ENCODE results near the gene DTX1. TPM values are rescaled to one million over a fixed set of nuclear protein-coding genes. Genes with fewer than 3 reads are reported as not detected.

Gene DTX1
- total and polyA plus RNA-seq, 2 of the 8 experiments (the other 6 are each of a cell fraction or from before 2014, with no cell fraction given), result 4.7 to 6.9 TPM

- CTCF ChIA-PET (ENCODE audit: partially characterized antibody), result interaction anchor here (0.6 to 12.0 kb wide), 12 partner anchors 10 to 89 kb away, joined by 3 to 96 read pairs (median 4); partner anchors contain the start of gene RASAL1
- no peak overlapping the region for H3K27ac ChIP-seq (ENCODE audit: low read depth, low read length)
- DNase-seq (ENCODE audit: low read depth in 1 of 2, low spot score in 2 of 2), result no peak
- no peak for TF ChIP-seq TAF1 (IDR thresholded peaks at IDR 0.05; ENCODE audit: low read depth, low read length)
- TF ChIP-seq POLR2AphosphoS5 (IDR thresholded peaks at IDR 0.05; ENCODE audit: low read depth, low read length), result no peak
- no peak for TF ChIP-seq PHF8 (conservative IDR thresholded peaks at IDR 0.05; ENCODE audit: low read depth, low read length)
- TF ChIP-seq YY1 (IDR thresholded peaks at IDR 0.05; ENCODE audit: low read depth, low read length), result no peak
- TF ChIP-seq SIRT6 (IDR thresholded peaks at IDR 0.05; ENCODE audit: low read length), result no peak
- no peak for TF ChIP-seq RBBP5 (IDR thresholded peaks at IDR 0.05; ENCODE audit: borderline replicate concordance, low read depth, low read length)
Observed at GRCh38 chr12:113063396-113064350, 7.1 kb downstream of the DTX1 start.

More at GRCh38 chr12:113063396-113064350, 7.1 kb downstream of the DTX1 start:
- WGBS, 2 experiments (ENCODE audit: extremely low coverage in 1 of 2, insufficient coverage in 1 of 2, insufficient read length in 1 of 2, insufficient replicate concordance in 2 of 2, low coverage in 1 of 2, low lambda C conversion rate in 2 of 2, missing lambda C conversion rate in 1 of 2), result 87% methylated on average over 7 of the region's 9 CpGs; no CpG with 5 or more reads in 1 of the 2 experiments
- no peaks in the 10 kb centered on the region for H3K79me1 ChIP-seq (ENCODE audit: low read depth, low read length)
- H3K4me1 ChIP-seq (replicated peaks in 1 of 4; ENCODE audit: control insufficient read depth in 3 of 4, insufficient read depth in 4 of 4, low read length in 3 of 4), result peaks cover 0 to 23% (median 13%) of the 10 kb centered on the region in 4 experiments; a peak in 6 of 7 replicates
- H4K8ac ChIP-seq (ENCODE audit: extremely low read depth, insufficient read depth, low read length), result no peak overlapping the region
- H3K23me2 ChIP-seq (ENCODE audit: low read depth, low read length), result peaks cover 8% of the 10 kb centered on the region; the same call in 1 of the 2 replicates
- no peak overlapping the region for H2BK20ac ChIP-seq (ENCODE audit: low read length)
- no peak overlapping the region for H3K9ac ChIP-seq (replicated peaks in 1 of 4; ENCODE audit: extremely low read depth in 1 of 4, low read depth in 3 of 4, low read length in 3 of 4)
- H3K14ac ChIP-seq (ENCODE audit: insufficient read length), result no peak overlapping the region
- POLR2A ChIA-PET (ENCODE audit: partially characterized antibody), result interaction anchor here (1.2 kb wide), 1 partner anchor 21 kb away, joined by 3 read pairs; no protein-coding TSS in a partner anchor
- no peak overlapping the region for H3K23ac ChIP-seq (ENCODE audit: insufficient read length)
- H2BK12ac ChIP-seq (ENCODE audit: low read depth, low read length), result no peak overlapping the region
- peaks cover 0 to 5% of the 10 kb centered on the region in 2 experiments for H4K20me1 ChIP-seq (replicated peaks in 1 of 2; ENCODE audit: control insufficient read depth in 1 of 2, insufficient read depth in 2 of 2, low read length in 2 of 2)
- H2BK120ac ChIP-seq (replicated peaks; ENCODE audit: low read depth, low read length), result no peak overlapping the region
- peaks cover 0 to 2% (median 0%) of the 10 kb centered on the region in 4 experiments; a peak in 3 of 7 replicates for H3K27me3 ChIP-seq (replicated peaks in 1 of 4; ENCODE audit: control insufficient read depth in 3 of 4, extremely low read depth in 1 of 4, insufficient read depth in 3 of 4, low read length in 3 of 4)
- no peaks in the 10 kb centered on the region for H3K36me3 ChIP-seq (ENCODE audit: control insufficient read depth in 2 of 4, insufficient read depth in 4 of 4, low read length in 3 of 4)
- H2AFZ ChIP-seq (ENCODE audit: low read length), result no peak overlapping the region
- no peak overlapping the region for H3K4me2 ChIP-seq (ENCODE audit: insufficient read depth in 1 of 2, low read depth in 2 of 2, low read length in 2 of 2)
- no peaks in the 10 kb centered on the region for H3K79me2 ChIP-seq (ENCODE audit: control insufficient read depth in 1 of 2, insufficient read depth in 2 of 2, low read length in 2 of 2)
- H2BK5ac ChIP-seq (ENCODE audit: low read depth, low read length), result no peak overlapping the region
- H3K9me3 ChIP-seq (ENCODE audit: insufficient read depth in 2 of 2, low read depth in 1 of 2, low read length in 1 of 2), result no peaks in the 10 kb centered on the region
- no peak overlapping the region for H4K91ac ChIP-seq (replicated peaks; ENCODE audit: insufficient read length, low read length)
- no peak overlapping the region for H3K18ac ChIP-seq (ENCODE audit: extremely low read depth, low read length)
- no peak overlapping the region; the same call in 1 of the 2 replicates for H2AK5ac ChIP-seq (ENCODE audit: low read depth, low read length)
- H3K56ac ChIP-seq (replicated peaks; ENCODE audit: insufficient read length, low read depth, low read length), result no peak overlapping the region
- H3K4ac ChIP-seq (replicated peaks; ENCODE audit: insufficient read length, low read depth, low read length), result no peak overlapping the region
- H2BK15ac ChIP-seq (ENCODE audit: low read length), result no peak overlapping the region
- H4K5ac ChIP-seq (ENCODE audit: insufficient read length, low read depth, low read length), result no peak overlapping the region
- FAIRE-seq, result no peak
- no peak overlapping the region for H3K4me3 ChIP-seq (ENCODE audit: extremely low read depth in 1 of 4, insufficient read depth in 2 of 4, low read depth in 3 of 4, low read length in 4 of 4)
